Right lobe of liver (tissue), 6 donors: Measurements from ENCODE around the gene AOX1. TPM values are rescaled to one million over a fixed set of nuclear protein-coding genes. Genes with fewer than 3 reads are reported as not detected.

Experiments
- ATAC-seq, 4 donors: fragments of 200-7000 bp; cut with Tn5 transposase; one replicate each; pipeline ENCODE4 v1.9.1; 2020; ENCODE audit warnings: mild to moderate bottlenecking in 4 of 4, moderate library complexity in 4 of 4
- DNase-seq, 3 donors: peaks; one replicate each; pipeline ENCODE4 v3.0.0-alpha.2; 2020
- H3K27ac ChIP-seq, 3 donors: fragments of 200-600 bp; one replicate each; pipeline ENCODE4 v1.8.0; 2022
- H3K27me3 ChIP-seq, 2 donors: fragments of 200-600 bp; one replicate each; pipeline ENCODE4 v1.8.0; 2022
- H3K36me3 ChIP-seq, 4 donors: fragments of 200-600 bp; sonication (generic) in 1 of 4; one replicate each; pipeline versions ENCODE4 v1.5.1 to v1.8.0; 2017 to 2022; ENCODE audit warnings: control low read depth in 1 of 4
- H3K4me1 ChIP-seq, 4 donors: fragments of 200-600 bp; sonication (generic) in 1 of 4; one replicate each; pipeline versions ENCODE4 v1.5.1 to v1.8.0; 2017 to 2022; ENCODE audit warnings: control low read depth in 1 of 4
- H3K4me3 ChIP-seq, 3 donors: fragments of 200-600 bp; one replicate each; pipeline ENCODE4 v1.8.0; 2022
- H3K9me3 ChIP-seq, 4 donors: fragments of 200-600 bp; sonication (generic) in 1 of 4; one replicate each; pipeline versions ENCODE4 v1.5.1 to v1.8.0; 2017 to 2022; ENCODE audit warnings: control low read depth in 1 of 4
- POLR2A ChIP-seq: fragments of 450-650 bp; IDR thresholded peaks from one replicate; pipeline ENCODE4 v1.6.1; 2017; ENCODE audit warnings: antibody characterized with exemption, mild to moderate bottlenecking
- WGBS: methylation state at CpG from one replicate; pipeline ENCODE4 v1.1.6; 2018; ENCODE audit warnings: low coverage, low lambda C conversion rate; ENCODE audit not compliant: insufficient coverage; ENCODE audit errors: missing lambda C conversion rate; 5-methylcytosine and 5-hydroxymethylcytosine counted together
- intact Hi-C, 2 donors: fragments of 100-400 bp; cut with DNase I; formaldehyde crosslinking; loops; one replicate each; pipeline versions ENCODE4 v1.11.2 to v1.14.1; 2022
- total RNA-seq, 6 experiments: library from RNA; depleted of rRNA in 2 of 6; stranded (reverse); fragments of >200 nt in 2 of 6; fragmentation: NEBNext Ultra II Directional in 3 of 6; extraction: Animal tissue kit (Norgen Biotek cat#: 25700) in 3 of 6; gene quantifications; one replicate each; pipeline versions ENCODE4 v1.1.0 to v1.2.4, GENCODE V29; 2016 to 2023
- TF ChIP-seq, protein P1 (sequence below), 4 donors: fragments of 200-600 bp in 3 of 4; fragments of 450-650 bp in 1 of 4; IDR thresholded peaks; one replicate each; pipeline versions ENCODE4 v1.5.1 to v1.8.0; 2016 to 2022; ENCODE audit warnings: antibody characterized with exemption in 4 of 4, mild to moderate bottlenecking in 2 of 4
- donor health status: DM: no; HTN: yes; CAD: no.
- donor health status: DM: no; HTN: no; CAD: no.
- donor health status: DM: no; HTN: no; CAD: no.
- donor health status: DM: no; HTN: yes; CAD: no.
- donor health status: DM: no; HTN: yes; CAD: no.

The AOX1 gene
- total RNA-seq, 6 experiments from 2014 or later, result 524 to 1,747 (median 931) TPM

DNA sequence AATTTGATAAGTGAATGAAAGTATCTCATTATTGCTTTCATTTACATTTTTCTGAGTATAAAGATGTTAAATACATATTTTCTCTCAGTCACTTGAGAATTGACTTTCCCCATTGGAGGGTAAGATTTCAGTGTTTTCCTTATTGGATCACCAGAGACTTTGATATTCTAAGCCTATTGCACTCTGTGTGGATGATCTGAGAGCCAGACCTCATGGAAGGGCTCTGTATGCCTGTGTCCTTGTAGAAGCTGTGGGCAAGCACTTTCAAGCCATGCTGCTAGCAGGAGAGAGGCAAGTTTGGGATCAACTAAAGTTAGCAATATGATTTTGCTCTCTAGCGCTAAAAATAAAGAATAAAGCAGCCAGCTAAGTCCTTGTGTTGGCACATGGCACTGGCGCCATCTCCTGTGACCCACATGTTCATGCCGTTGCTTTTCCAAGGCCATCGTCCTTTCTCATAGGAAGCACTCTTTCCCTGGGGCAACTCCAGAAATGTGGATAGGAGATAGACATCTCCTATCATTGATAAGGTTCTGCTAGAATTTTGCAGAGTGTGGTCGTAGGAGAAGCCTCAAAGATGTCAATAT lies 72.6 kb downstream of the AOX1 start:
- peak overlapping the region in 1 of 3 donors; percentile 30 for H3K27ac ChIP-seq
- ATAC-seq, result peak in 2 of 4 donors; percentile 7 to 31
- peaks cover 0 to 41% (median 15%) of the 10 kb centered on the region in 4 donors for H3K4me1 ChIP-seq
- intact Hi-C loops, result no loop called here
- no peaks in the 10 kb centered on the region for H3K27me3 ChIP-seq
- TF ChIP-seq POLR2A, result no peak
- TF ChIP-seq, protein P1, sequence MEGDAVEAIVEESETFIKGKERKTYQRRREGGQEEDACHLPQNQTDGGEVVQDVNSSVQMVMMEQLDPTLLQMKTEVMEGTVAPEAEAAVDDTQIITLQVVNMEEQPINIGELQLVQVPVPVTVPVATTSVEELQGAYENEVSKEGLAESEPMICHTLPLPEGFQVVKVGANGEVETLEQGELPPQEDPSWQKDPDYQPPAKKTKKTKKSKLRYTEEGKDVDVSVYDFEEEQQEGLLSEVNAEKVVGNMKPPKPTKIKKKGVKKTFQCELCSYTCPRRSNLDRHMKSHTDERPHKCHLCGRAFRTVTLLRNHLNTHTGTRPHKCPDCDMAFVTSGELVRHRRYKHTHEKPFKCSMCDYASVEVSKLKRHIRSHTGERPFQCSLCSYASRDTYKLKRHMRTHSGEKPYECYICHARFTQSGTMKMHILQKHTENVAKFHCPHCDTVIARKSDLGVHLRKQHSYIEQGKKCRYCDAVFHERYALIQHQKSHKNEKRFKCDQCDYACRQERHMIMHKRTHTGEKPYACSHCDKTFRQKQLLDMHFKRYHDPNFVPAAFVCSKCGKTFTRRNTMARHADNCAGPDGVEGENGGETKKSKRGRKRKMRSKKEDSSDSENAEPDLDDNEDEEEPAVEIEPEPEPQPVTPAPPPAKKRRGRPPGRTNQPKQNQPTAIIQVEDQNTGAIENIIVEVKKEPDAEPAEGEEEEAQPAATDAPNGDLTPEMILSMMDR (IDR thresholded peaks at IDR 0.05), result no peak
- no peak for DNase-seq
- H3K4me3 ChIP-seq, result no peak overlapping the region
- H3K36me3 ChIP-seq, result peaks cover 0 to 76% (median 45%) of the 10 kb centered on the region in 4 donors
- WGBS, result 40% methylated on average over 4 of the region's 5 CpGs
- no peaks in the 10 kb centered on the region for H3K9me3 ChIP-seq

DNA sequence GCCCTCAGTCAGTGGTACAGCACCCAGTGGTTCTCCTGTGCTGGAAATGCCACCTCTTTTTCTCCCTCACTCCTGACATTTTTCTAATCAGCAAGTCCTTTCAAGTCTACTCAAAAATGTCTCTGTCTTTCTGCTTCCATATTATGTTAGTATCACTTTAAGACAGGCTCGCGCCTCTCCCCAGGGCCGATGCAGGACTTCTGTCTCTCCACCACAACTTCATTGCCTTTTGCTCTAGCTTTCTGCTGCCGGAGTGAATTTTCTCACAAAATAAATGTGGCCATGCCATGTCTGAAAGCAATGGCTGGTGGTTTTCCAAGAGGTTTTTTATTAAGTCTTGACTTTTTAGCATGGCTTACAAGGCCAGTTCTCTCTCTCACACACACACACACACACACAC lies 73.6 kb downstream of the AOX1 start:
- Histone ChIP-seq H3K9me3 (no peaks in the 10 kb centered on the region), H3K27ac (no peak overlapping the region), H3K27me3 (no peaks in the 10 kb centered on the region), H3K4me1 (peaks cover 0 to 30% (median 11%) of the 10 kb centered on the region in 4 donors), H3K36me3 (peaks cover 0 to 79% (median 45%) of the 10 kb centered on the region in 4 donors), H3K4me3 (no peak overlapping the region)
- intact Hi-C loops, result no loop called here
- WGBS, result 77% methylated on average over 4 of the region's 4 CpGs
- TF ChIP-seq, protein P1 (IDR thresholded peaks at IDR 0.05), result no peak
- TF ChIP-seq POLR2A, result no peak
- no peak for ATAC-seq
- no peak for DNase-seq

DNA sequence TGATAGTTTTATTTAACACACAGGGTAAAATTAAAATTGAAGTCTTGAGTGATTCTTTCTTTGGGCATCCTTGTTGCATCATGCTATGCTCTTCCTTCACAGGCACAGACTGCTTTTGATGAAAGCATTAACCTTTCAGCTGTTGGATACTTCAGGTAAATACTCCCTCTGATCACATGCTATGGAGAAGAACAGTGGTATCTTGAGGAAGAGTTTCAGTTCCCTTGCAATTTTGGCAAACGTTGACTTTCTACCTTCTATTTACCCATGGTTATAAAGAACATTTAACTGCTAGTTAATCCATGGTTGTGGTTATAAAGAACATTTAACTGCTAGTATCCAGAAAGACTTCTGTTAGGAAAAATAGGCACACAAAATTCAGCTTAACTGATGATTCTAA lies 75.7 kb downstream of the AOX1 start:
- H3K27me3 ChIP-seq, result no peaks in the 10 kb centered on the region
- DNase-seq (no peak), ATAC-seq (no peak)
- no peak overlapping the region for H3K27ac ChIP-seq
- no peak overlapping the region for H3K4me3 ChIP-seq
- intact Hi-C loops, result no loop called here
- TF ChIP-seq POLR2A, result no peak
- TF ChIP-seq, protein P1 (IDR thresholded peaks at IDR 0.05), result no peak
- H3K4me1 ChIP-seq, result peaks cover 0 to 15% (median 6%) of the 10 kb centered on the region in 4 donors
- 28% methylated on average over 1 of the region's 1 CpG for WGBS
- H3K9me3 ChIP-seq, result no peaks in the 10 kb centered on the region
- peaks cover 0 to 91% (median 50%) of the 10 kb centered on the region in 4 donors for H3K36me3 ChIP-seq

DNA sequence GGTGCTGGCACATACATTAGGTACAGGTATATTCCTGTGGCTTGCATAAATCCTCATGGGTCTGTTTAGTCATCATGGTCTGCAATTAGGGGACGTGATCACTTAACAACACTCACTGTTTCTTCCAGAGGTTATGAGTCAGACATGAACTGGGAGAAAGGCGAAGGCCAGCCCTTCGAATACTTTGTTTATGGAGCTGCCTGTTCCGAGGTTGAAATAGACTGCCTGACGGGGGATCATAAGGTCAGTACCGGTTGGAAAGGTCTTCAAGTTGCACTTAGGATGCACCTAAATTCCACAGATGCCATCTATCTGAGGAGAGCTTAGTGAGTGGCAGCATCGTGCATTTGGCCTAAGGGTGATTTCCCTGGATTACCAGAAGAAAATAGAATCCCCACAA lies 76.9 kb downstream of the AOX1 start:
- intact Hi-C loops, result no loop called here
- Histone ChIP-seq H3K4me3 (no peak overlapping the region), H3K27me3 (no peaks in the 10 kb centered on the region), H3K27ac (no peak overlapping the region), H3K36me3 (peaks cover 0 to 93% (median 51%) of the 10 kb centered on the region in 4 donors), H3K4me1 (peaks cover 0 to 10% (median under 1%) of the 10 kb centered on the region in 4 donors), H3K9me3 (no peaks in the 10 kb centered on the region)
- ATAC-seq, result no peak
- no peak for DNase-seq
- no peak for TF ChIP-seq POLR2A
- TF ChIP-seq, protein P1 (IDR thresholded peaks at IDR 0.05), result no peak
- WGBS, result 76% methylated on average over 3 of the region's 7 CpGs
